ENCODE results near the gene CSF3.
A peak's percentile ranks its signal among the peaks of the same experiment; 100 is the strongest.

CSF3 gene

DNA sequence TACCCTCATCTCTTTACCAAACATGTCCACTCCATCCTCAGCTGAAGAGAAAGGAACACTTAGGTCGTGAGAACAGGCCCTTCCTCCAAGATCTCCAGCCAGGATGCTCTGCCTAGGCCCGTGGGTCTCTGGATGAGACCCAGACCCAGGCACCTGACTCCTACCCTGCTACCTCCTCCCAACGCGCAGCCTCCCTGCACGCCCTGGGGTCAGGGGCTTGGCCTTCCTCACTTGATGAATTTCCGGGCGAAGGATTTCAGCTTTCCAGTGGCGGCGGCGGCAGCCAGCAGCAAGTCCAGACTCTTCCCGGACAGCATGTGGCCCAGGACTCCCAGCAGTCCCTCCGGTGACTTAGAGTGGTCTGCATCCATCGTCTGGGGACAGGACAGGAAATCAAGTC lies 13.4 kb downstream of the CSF3 start:
- no peak overlapping the region for H2BK12ac ChIP-seq (ENCODE audit: low read length)
- no peak overlapping the region for H3K4ac ChIP-seq (ENCODE audit: low read depth, low read length)
- no peak overlapping the region for H3K27ac ChIP-seq (ENCODE audit: low read depth, low read length)
- H3K4me2 ChIP-seq (ENCODE audit: low read length): no peak overlapping the region
- H3K23ac ChIP-seq (ENCODE audit: low read length): no peak overlapping the region
- no peak overlapping the region for H2AFZ ChIP-seq (ENCODE audit: insufficient read depth, low read length, poor library complexity)
- no peak overlapping the region for H3K4me3 ChIP-seq (ENCODE audit: low read depth, low read length)
- H3K79me2 ChIP-seq (ENCODE audit: control insufficient read depth, insufficient read depth, low read length, poor library complexity): no peaks in the 10 kb centered on the region
- no peak overlapping the region for H4K8ac ChIP-seq (ENCODE audit: low read depth, low read length)
- no peaks in the 10 kb centered on the region for H3K27me3 ChIP-seq (ENCODE audit: insufficient read depth, low read length)
- peaks cover 59 to 77% of the 10 kb centered on the region in 2 experiments for H3K36me3 ChIP-seq (ENCODE audit: control insufficient read depth in 1 of 2, insufficient read depth in 2 of 2, low read length in 2 of 2)
- H2BK5ac ChIP-seq (ENCODE audit: low read depth, low read length, poor library complexity): no peak overlapping the region
- no peak overlapping the region for H2BK120ac ChIP-seq (ENCODE audit: insufficient read depth, low read length, poor library complexity)
- H4K91ac ChIP-seq (ENCODE audit: low read depth, low read length): no peak overlapping the region
- H3K9ac ChIP-seq (ENCODE audit: low read length): no peak overlapping the region
- H3K79me1 ChIP-seq (ENCODE audit: low read length): no peaks in the 10 kb centered on the region
- WGBS (ENCODE audit: extremely low coverage, insufficient coverage, insufficient read length): no CpG with 5 or more reads among the region's 13 CpGs
- no peak overlapping the region for H2AK5ac ChIP-seq (ENCODE audit: low read length)
- no peaks in the 10 kb centered on the region for H3K4me1 ChIP-seq (ENCODE audit: control insufficient read depth in 1 of 2, insufficient read depth in 2 of 2, low read length in 2 of 2)
- no peak for DNase-seq
- no peak overlapping the region for H3K14ac ChIP-seq (ENCODE audit: low read length)
- H4K12ac ChIP-seq (ENCODE audit: low read depth, low read length): no peak overlapping the region
- no peak overlapping the region for H3K18ac ChIP-seq (ENCODE audit: low read length)
- peaks cover 2% of the 10 kb centered on the region for H3K9me3 ChIP-seq (ENCODE audit: insufficient read depth, low read depth, low read length)

DNA sequence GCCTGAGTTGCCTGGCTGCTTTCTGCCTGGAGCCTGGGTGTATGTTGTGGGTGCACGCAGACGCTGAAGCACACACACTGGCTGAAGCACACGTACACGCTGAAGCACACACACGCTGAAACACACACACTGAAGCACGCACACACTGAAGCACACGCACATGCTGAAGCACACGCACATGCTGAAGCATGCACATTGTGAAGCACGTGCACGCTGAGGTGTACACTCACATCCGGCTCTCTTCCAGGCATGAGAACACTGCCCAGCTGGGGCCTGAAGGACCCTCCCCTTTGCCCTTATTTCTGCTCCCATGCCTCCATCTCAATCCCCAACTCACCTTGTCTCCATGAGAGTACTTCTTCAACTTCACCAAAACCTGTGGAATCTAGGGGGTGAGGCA lies 16.5 kb downstream of the CSF3 start:
- no peak overlapping the region for H4K12ac ChIP-seq (ENCODE audit: low read depth, low read length)
- no peak overlapping the region for H2BK12ac ChIP-seq (ENCODE audit: low read length)
- H3K14ac ChIP-seq (ENCODE audit: low read length): no peak overlapping the region
- no peak overlapping the region for H3K18ac ChIP-seq (ENCODE audit: low read length)
- H3K9ac ChIP-seq (ENCODE audit: low read length): peak overlapping the region; percentile 43
- DNase-seq: no peak
- H3K27me3 ChIP-seq (ENCODE audit: insufficient read depth, low read length): no peaks in the 10 kb centered on the region
- no peak overlapping the region for H3K4ac ChIP-seq (ENCODE audit: low read depth, low read length)
- peaks cover 57 to 68% of the 10 kb centered on the region in 2 experiments for H3K36me3 ChIP-seq (ENCODE audit: control insufficient read depth in 1 of 2, insufficient read depth in 2 of 2, low read length in 2 of 2)
- H2AFZ ChIP-seq (ENCODE audit: insufficient read depth, low read length, poor library complexity): no peak overlapping the region
- H3K27ac ChIP-seq (ENCODE audit: low read depth, low read length): no peak overlapping the region
- no peak overlapping the region for H4K8ac ChIP-seq (ENCODE audit: low read depth, low read length)
- no peak overlapping the region for H3K23ac ChIP-seq (ENCODE audit: low read length)
- no peak overlapping the region for H2AK5ac ChIP-seq (ENCODE audit: low read length)
- no peaks in the 10 kb centered on the region for H3K4me1 ChIP-seq (ENCODE audit: control insufficient read depth in 1 of 2, insufficient read depth in 2 of 2, low read length in 2 of 2)
- WGBS (ENCODE audit: extremely low coverage, insufficient coverage, insufficient read length): no CpG with 5 or more reads among the region's 11 CpGs
- H3K9me3 ChIP-seq (ENCODE audit: insufficient read depth, low read depth, low read length): peaks cover 2% of the 10 kb centered on the region
- H3K4me2 ChIP-seq (ENCODE audit: low read length): no peak overlapping the region
- no peak overlapping the region for H4K91ac ChIP-seq (ENCODE audit: low read depth, low read length)
- H2BK120ac ChIP-seq (ENCODE audit: insufficient read depth, low read length, poor library complexity): no peak overlapping the region
- no peak overlapping the region for H2BK5ac ChIP-seq (ENCODE audit: low read depth, low read length, poor library complexity)
- H3K79me2 ChIP-seq (ENCODE audit: control insufficient read depth, insufficient read depth, low read length, poor library complexity): no peaks in the 10 kb centered on the region
- peak overlapping the region; percentile 6 for H3K4me3 ChIP-seq (ENCODE audit: low read depth, low read length)
- no peaks in the 10 kb centered on the region for H3K79me1 ChIP-seq (ENCODE audit: low read length)

DNA sequence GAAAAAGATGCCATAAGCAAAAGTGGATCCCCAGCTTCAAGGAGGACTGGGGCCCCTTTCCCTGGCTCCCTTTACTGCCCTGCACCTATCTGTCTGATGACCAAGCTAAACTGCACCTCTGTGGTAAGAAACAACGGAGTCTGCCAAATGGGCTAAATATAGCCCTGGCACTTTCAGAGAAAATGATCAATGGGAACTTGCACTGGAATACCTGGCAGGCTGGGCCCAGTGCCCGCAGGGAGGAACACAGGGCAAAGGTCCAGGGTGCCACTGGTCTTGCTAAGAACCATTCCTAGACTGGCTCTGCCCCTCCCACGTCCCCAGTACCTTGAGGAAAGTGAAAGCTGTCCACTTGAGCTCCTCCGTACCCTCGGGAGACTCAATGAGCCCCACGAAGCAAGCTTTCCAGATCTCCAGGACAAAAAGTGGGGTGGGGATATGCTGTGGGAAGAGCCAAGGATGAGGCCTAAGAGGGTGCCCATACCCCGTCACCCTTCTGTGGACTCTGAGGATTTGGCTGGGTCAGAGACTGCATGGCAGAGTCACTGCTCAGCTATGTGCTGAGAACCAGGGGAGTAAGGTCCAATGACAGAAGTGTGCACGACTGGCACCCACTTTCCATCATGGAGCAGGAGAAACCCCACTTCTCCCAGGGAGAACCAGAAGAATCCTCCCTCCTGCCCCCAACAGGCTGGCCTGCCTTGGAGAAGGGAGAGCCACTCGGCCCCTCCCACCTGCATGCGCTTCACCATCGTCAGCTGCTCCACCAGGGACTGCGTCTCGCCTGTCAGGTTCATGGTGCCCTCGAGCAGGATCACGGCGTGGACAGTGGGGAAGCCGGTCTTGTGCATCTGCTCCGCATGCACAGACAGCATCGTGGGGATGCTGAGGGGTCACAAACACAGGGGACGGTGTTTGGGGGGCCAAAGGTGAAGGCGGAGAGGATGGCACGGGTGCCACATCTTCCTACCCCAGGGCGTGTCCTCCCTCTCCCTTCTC lies 17.4 kb downstream of the CSF3 start:
- H2BK120ac ChIP-seq (ENCODE audit: insufficient read depth, low read length, poor library complexity): no peak overlapping the region
- H3K23ac ChIP-seq (ENCODE audit: low read length): no peak overlapping the region
- no peak overlapping the region for H3K14ac ChIP-seq (ENCODE audit: low read length)
- no peak overlapping the region for H2AK5ac ChIP-seq (ENCODE audit: low read length)
- no peak overlapping the region for H2BK12ac ChIP-seq (ENCODE audit: low read length)
- no peaks in the 10 kb centered on the region for H3K79me1 ChIP-seq (ENCODE audit: low read length)
- H2AFZ ChIP-seq (ENCODE audit: insufficient read depth, low read length, poor library complexity): no peak overlapping the region
- H3K9ac ChIP-seq (ENCODE audit: low read length): no peak overlapping the region
- peaks cover 2% of the 10 kb centered on the region for H3K9me3 ChIP-seq (ENCODE audit: insufficient read depth, low read depth, low read length)
- H3K27ac ChIP-seq (ENCODE audit: low read depth, low read length): no peak overlapping the region
- no peaks in the 10 kb centered on the region for H3K79me2 ChIP-seq (ENCODE audit: control insufficient read depth, insufficient read depth, low read length, poor library complexity)
- no peak overlapping the region for H3K4me3 ChIP-seq (ENCODE audit: low read depth, low read length)
- no peak overlapping the region for H2BK5ac ChIP-seq (ENCODE audit: low read depth, low read length, poor library complexity)
- H4K8ac ChIP-seq (ENCODE audit: low read depth, low read length): no peak overlapping the region
- H3K36me3 ChIP-seq (ENCODE audit: control insufficient read depth in 1 of 2, insufficient read depth in 2 of 2, low read length in 2 of 2): peaks cover 56 to 62% of the 10 kb centered on the region in 2 experiments
- H3K4ac ChIP-seq (ENCODE audit: low read depth, low read length): no peak overlapping the region
- WGBS (ENCODE audit: extremely low coverage, insufficient coverage, insufficient read length): no CpG with 5 or more reads among the region's 23 CpGs
- no peaks in the 10 kb centered on the region for H3K4me1 ChIP-seq (ENCODE audit: control insufficient read depth in 1 of 2, insufficient read depth in 2 of 2, low read length in 2 of 2)
- no peaks in the 10 kb centered on the region for H3K27me3 ChIP-seq (ENCODE audit: insufficient read depth, low read length)
- H3K4me2 ChIP-seq (ENCODE audit: low read length): no peak overlapping the region
- DNase-seq: no peak
- no peak overlapping the region for H4K12ac ChIP-seq (ENCODE audit: low read depth, low read length)
- H4K91ac ChIP-seq (ENCODE audit: low read depth, low read length): no peak overlapping the region
- no peak overlapping the region for H3K18ac ChIP-seq (ENCODE audit: low read length)

DNA sequence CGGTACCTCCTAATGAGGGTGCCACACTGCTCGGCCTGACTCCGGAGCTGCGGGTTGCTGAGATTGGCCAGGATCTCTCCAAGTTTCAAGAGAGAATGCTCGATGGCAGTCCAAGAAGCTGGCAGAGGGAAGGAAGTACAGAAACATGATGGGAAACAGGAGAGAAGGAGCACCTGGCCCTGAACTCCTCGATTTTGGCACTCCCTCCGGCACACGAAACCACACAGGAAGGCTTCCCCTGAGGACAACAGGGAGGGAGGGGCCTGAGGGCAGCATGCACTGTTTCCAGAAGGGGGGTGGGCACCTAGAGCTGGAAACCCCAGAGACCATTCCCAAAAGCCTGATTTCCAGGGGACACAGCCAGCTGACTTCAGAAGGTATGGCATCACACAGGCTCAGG lies 18.1 kb downstream of the CSF3 start:
- Histone ChIP-seq H4K91ac (ENCODE audit: low read depth, low read length) (no peak overlapping the region), H2BK12ac (ENCODE audit: low read length) (no peak overlapping the region), H3K36me3 (ENCODE audit: control insufficient read depth in 1 of 2, insufficient read depth in 2 of 2, low read length in 2 of 2) (peaks cover 54 to 60% of the 10 kb centered on the region in 2 experiments), H3K4me3 (ENCODE audit: low read depth, low read length) (no peak overlapping the region), H2BK120ac (ENCODE audit: insufficient read depth, low read length, poor library complexity) (no peak overlapping the region), H3K9ac (ENCODE audit: low read length) (no peak overlapping the region), H4K8ac (ENCODE audit: low read depth, low read length) (no peak overlapping the region), H3K14ac (ENCODE audit: low read length) (no peak overlapping the region), H3K79me2 (ENCODE audit: control insufficient read depth, insufficient read depth, low read length, poor library complexity) (no peaks in the 10 kb centered on the region), H3K27me3 (ENCODE audit: insufficient read depth, low read length) (no peaks in the 10 kb centered on the region), H3K18ac (ENCODE audit: low read length) (no peak overlapping the region), H3K4me2 (ENCODE audit: low read length) (no peak overlapping the region), H2AFZ (ENCODE audit: insufficient read depth, low read length, poor library complexity) (no peak overlapping the region), H3K27ac (ENCODE audit: low read depth, low read length) (no peak overlapping the region), H3K79me1 (ENCODE audit: low read length) (no peaks in the 10 kb centered on the region), H3K4me1 (ENCODE audit: control insufficient read depth in 1 of 2, insufficient read depth in 2 of 2, low read length in 2 of 2) (no peaks in the 10 kb centered on the region), H2BK5ac (ENCODE audit: low read depth, low read length, poor library complexity) (no peak overlapping the region), H2AK5ac (ENCODE audit: low read length) (no peak overlapping the region), H3K23ac (ENCODE audit: low read length) (no peak overlapping the region), H3K4ac (ENCODE audit: low read depth, low read length) (no peak overlapping the region), H3K9me3 (ENCODE audit: insufficient read depth, low read depth, low read length) (peaks cover 2% of the 10 kb centered on the region), H4K12ac (ENCODE audit: low read depth, low read length) (no peak overlapping the region)
- WGBS (ENCODE audit: extremely low coverage, insufficient coverage, insufficient read length): no CpG with 5 or more reads among the region's 8 CpGs
- no peak for DNase-seq

Measured in trophoblast cell (in vitro differentiated cells and primary cell).